SU-DHL-6 (cell line): Measurements from ENCODE around the gene SLC22A4.
A peak's percentile ranks its signal among the peaks of the same experiment; 100 is the strongest.

Experiments used
- H2AFZ ChIP-seq: fragments of 200-600 bp; sonication (generic); 2 replicates; pipeline ENCODE4 v1.6.1; 2014; ENCODE audit warnings: low read depth, mild to moderate bottlenecking, moderate library complexity, mixed read lengths, antibody characterized with exemption, low read length; ENCODE audit not compliant: severe bottlenecking
- H3F3A ChIP-seq: fragments of 200-600 bp; shearing (Covaris generic); 2 replicates; pipeline ENCODE4 v1.6.0; 2016; ENCODE audit warnings: antibody characterized with exemption, mild to moderate bottlenecking; ENCODE audit not compliant: insufficient read depth
- H3K27ac ChIP-seq: fragments of 200-600 bp; sonication (generic); 2 replicates; pipeline ENCODE4 v1.5.1; 2016; ENCODE audit warnings: low read depth, mild to moderate bottlenecking, low read length, moderate library complexity, mixed read lengths
- H3K27me3 ChIP-seq: fragments of 200-600 bp; sonication (generic), shearing (Covaris generic); 2 replicates; pipeline ENCODE4 v1.6.0; 2014; ENCODE audit warnings: mild to moderate bottlenecking, low read length
- H3K36me3 ChIP-seq: fragments of 200-600 bp; sonication (generic); 2 replicates; pipeline ENCODE4 v1.6.1; 2014; ENCODE audit warnings: mild to moderate bottlenecking, low read length, mixed read lengths
- H3K4me2 ChIP-seq: fragments of 300-600, 200-600 bp; shearing (Covaris generic), sonication (generic); 2 replicates; pipeline ENCODE4 v1.6.0; 2014; ENCODE audit warnings: low read length, low read depth, mild to moderate bottlenecking; ENCODE audit not compliant: poor library complexity, severe bottlenecking
- H3K4me3 ChIP-seq: fragments of 200-600 bp; sonication (generic); 2 replicates; pipeline ENCODE4 v1.5.1; 2014; ENCODE audit warnings: antibody characterized with exemption, low read length, mild to moderate bottlenecking, mixed read lengths; ENCODE audit not compliant: insufficient read depth, poor library complexity, severe bottlenecking
- H3K79me2 ChIP-seq: fragments of 200-600 bp; sonication (generic); 2 replicates; pipeline ENCODE4 v1.6.1; 2014; ENCODE audit warnings: mild to moderate bottlenecking, low read length, moderate library complexity; ENCODE audit not compliant: insufficient read depth
- H3K9ac ChIP-seq: fragments of 200-600 bp; sonication (generic); 2 replicates; pipeline ENCODE4 v1.7.0; 2014; ENCODE audit warnings: mild to moderate bottlenecking, low read length
- H3K9me2 ChIP-seq: fragments of 200-600 bp; sonication (generic); replicated peaks from 2 replicates; pipeline ENCODE4 v1.6.1; 2014; ENCODE audit warnings: low read length; ENCODE audit not compliant: insufficient read depth
- H3K9me3 ChIP-seq: fragments of 200-600 bp; sonication (generic); 2 replicates; pipeline ENCODE4 v1.6.1; 2014; ENCODE audit warnings: low read length, mixed read lengths; ENCODE audit not compliant: insufficient read depth
- H4K20me1 ChIP-seq: fragments of 200-600 bp; sonication (generic); 2 replicates; pipeline ENCODE4 v1.6.1; 2014; ENCODE audit warnings: low read depth, mild to moderate bottlenecking, antibody characterized with exemption, low read length, moderate library complexity, mixed read lengths
- EZH2phosphoT487 ChIP-seq: fragments of 200-600 bp; sonication (generic), shearing (Covaris generic); conservative IDR thresholded peaks from 2 replicates; pipeline ENCODE4 v1.6.1; 2018; ENCODE audit warnings: mild to moderate bottlenecking, antibody characterized with exemption, low read length, moderate library complexity, mixed read lengths
- TF ChIP-seq, protein P1 (sequence below): fragments of 200-600 bp; sonication (generic); IDR thresholded peaks from one replicate; pipeline ENCODE4 v1.5.1; 2017; ENCODE audit warnings: antibody characterized with exemption, mild to moderate bottlenecking, low read length, moderate library complexity; ENCODE audit not compliant: insufficient read depth, poor library complexity, severe bottlenecking

Gene SLC22A4

DNA sequence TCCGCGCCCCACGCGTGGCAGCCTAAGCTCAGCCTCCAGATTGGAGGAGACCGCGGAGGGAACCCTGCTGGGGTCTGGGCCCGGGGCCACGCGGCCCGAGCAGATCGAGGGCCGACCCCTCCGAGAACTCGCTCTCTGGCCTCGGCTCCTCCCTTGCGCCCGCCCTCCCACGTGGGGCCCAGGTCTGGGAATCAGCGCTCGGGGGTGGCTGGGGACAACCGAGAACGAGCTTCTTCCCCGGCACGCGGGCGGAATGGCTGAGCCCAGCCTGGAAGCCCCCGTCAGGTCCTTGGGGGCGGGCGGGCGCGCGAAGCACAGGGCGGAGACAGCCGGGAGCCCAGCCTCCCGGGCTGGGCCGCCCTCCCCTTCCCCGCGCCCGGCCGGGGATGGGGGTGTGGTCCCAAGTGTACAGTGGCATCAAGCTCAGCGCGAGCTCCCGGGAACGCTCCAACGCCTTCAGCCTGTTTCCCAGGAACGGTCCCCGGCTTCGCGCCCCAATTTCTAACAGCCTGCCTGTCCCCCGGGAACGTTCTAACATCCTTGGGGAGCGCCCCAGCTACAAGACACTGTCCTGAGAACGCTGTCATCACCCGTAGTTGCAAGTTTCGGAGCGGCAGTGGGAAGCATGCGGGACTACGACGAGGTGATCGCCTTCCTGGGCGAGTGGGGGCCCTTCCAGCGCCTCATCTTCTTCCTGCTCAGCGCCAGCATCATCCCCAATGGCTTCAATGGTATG, at the start of gene SLC22A4:
SLC22A4 (plus strand) TSS at position 403 of the 736 bp plus-strand sequence; CDS start at position 626, 223 bp downstream.
- TF ChIP-seq EZH2phosphoT487 = no peak
- TF ChIP-seq, protein P1, sequence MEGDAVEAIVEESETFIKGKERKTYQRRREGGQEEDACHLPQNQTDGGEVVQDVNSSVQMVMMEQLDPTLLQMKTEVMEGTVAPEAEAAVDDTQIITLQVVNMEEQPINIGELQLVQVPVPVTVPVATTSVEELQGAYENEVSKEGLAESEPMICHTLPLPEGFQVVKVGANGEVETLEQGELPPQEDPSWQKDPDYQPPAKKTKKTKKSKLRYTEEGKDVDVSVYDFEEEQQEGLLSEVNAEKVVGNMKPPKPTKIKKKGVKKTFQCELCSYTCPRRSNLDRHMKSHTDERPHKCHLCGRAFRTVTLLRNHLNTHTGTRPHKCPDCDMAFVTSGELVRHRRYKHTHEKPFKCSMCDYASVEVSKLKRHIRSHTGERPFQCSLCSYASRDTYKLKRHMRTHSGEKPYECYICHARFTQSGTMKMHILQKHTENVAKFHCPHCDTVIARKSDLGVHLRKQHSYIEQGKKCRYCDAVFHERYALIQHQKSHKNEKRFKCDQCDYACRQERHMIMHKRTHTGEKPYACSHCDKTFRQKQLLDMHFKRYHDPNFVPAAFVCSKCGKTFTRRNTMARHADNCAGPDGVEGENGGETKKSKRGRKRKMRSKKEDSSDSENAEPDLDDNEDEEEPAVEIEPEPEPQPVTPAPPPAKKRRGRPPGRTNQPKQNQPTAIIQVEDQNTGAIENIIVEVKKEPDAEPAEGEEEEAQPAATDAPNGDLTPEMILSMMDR = no peak
- H3K27ac ChIP-seq = no peak within 1 kb of the TSS
- peak within 1 kb of the TSS; percentile 55 for H3K9ac ChIP-seq
- H3K79me2 ChIP-seq = no peaks in the 10 kb centered on the region
- no peaks in the 10 kb centered on the region for H3F3A ChIP-seq
- H3K9me3 ChIP-seq = no peaks in the 10 kb centered on the region
- H2AFZ ChIP-seq = peak within 1 kb of the TSS; percentile 88
- H3K4me2 ChIP-seq = peak within 1 kb of the TSS; percentile 69
- no peaks in the 10 kb centered on the region for H3K9me2 ChIP-seq
- H3K4me3 ChIP-seq = peak within 1 kb of the TSS; percentile 46
- no peaks in the 10 kb centered on the region for H3K36me3 ChIP-seq
- no peaks in the 10 kb centered on the region for H3K27me3 ChIP-seq
- H4K20me1 ChIP-seq = no peaks in the 10 kb centered on the region

DNA sequence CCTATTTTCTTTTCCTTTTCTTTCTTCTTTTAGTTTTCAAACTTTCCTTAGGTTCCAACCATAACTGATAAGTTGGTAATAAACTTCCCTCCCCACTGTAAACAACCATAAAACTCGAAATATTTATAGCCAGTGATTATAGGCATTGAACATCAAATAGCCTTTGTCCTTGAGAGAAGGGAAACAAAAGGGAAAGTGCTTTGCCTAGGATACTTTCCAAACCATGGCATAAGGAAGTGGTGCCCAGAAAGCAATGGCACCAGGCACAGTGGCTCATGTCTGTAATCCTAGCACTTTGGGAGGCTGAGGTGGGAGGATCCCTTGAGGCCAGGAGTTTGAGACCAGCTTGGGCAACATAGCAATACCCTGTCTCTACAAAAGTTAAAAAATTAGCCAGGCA, 48.6 kb upstream of the SLC22A4 start:
- H3K36me3 ChIP-seq = no peaks in the 10 kb centered on the region; the same call in 1 of the 2 replicates
- no peaks in the 10 kb centered on the region for H3K27me3 ChIP-seq
- H3F3A ChIP-seq = no peaks in the 10 kb centered on the region
- no peak for TF ChIP-seq EZH2phosphoT487
- TF ChIP-seq, protein P1 = no peak
- H3K27ac ChIP-seq = no peak overlapping the region
- H3K9ac ChIP-seq = no peak overlapping the region
- H2AFZ ChIP-seq = no peak overlapping the region
- H3K4me3 ChIP-seq = no peak overlapping the region
- H3K9me2 ChIP-seq = no peaks in the 10 kb centered on the region
- no peaks in the 10 kb centered on the region for H3K9me3 ChIP-seq
- no peaks in the 10 kb centered on the region for H4K20me1 ChIP-seq
- no peaks in the 10 kb centered on the region for H3K79me2 ChIP-seq
- no peak overlapping the region for H3K4me2 ChIP-seq

DNA sequence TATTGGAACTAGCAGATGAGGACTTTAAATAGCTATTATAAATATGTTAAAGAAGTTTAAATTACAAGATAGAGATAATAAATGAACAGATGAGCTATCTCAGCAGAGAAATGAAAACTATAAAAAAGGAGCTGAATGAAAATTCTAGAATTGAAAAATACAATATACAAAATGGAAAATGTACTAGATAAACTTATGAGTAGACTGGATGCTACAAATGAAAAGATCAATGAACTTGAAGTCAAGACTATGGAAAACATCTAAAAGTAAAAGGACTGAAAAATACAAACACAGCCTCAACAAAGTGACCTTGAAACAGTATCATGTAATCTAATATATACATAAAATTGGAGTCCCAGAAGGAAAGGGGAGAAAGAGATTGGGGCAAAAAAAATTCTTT, 47.4 kb upstream of the SLC22A4 start:
- H3K9ac ChIP-seq = no peak overlapping the region
- H3K4me3 ChIP-seq = no peak overlapping the region
- H3K36me3 ChIP-seq = no peaks in the 10 kb centered on the region; the same call in 1 of the 2 replicates
- H3K4me2 ChIP-seq = no peak overlapping the region
- no peaks in the 10 kb centered on the region for H3K79me2 ChIP-seq
- H3K9me3 ChIP-seq = no peaks in the 10 kb centered on the region
- H3F3A ChIP-seq = no peaks in the 10 kb centered on the region
- H3K27me3 ChIP-seq = no peaks in the 10 kb centered on the region
- no peak for TF ChIP-seq EZH2phosphoT487
- TF ChIP-seq, protein P1 = no peak
- H3K27ac ChIP-seq = no peak overlapping the region
- no peaks in the 10 kb centered on the region for H4K20me1 ChIP-seq
- H3K9me2 ChIP-seq = no peaks in the 10 kb centered on the region
- no peak overlapping the region for H2AFZ ChIP-seq
